Type B pancreatic cell (in vitro differentiated cells): ENCODE data around the gene FXYD3. TPM values are rescaled to one million over a fixed set of nuclear protein-coding genes. Genes with fewer than 3 reads are reported as not detected.

Experiments used
- DNase-seq: peaks from one replicate; pipeline ENCODE4 v3.0.0; 2021; ENCODE audit warnings: mixed read lengths; ENCODE audit not compliant: unreplicated experiment; ENCODE audit errors: extremely low spot score
- H3K27ac Mint-ChIP-seq: 2 replicates; pipeline ENCODE4 v1.8.0; 2021; ENCODE audit warnings: mild to moderate bottlenecking, mixed read lengths
- H3K27me3 Mint-ChIP-seq: 2 replicates; pipeline ENCODE4 v1.8.0; 2021; ENCODE audit warnings: mixed read lengths
- H3K36me3 Mint-ChIP-seq: 2 replicates; pipeline ENCODE4 v1.8.0; 2021; ENCODE audit warnings: mixed read lengths
- H3K4me1 Mint-ChIP-seq: one replicate; pipeline ENCODE4 v1.8.0; 2021; ENCODE audit warnings: mixed read lengths; ENCODE audit not compliant: unreplicated experiment
- H3K4me3 Mint-ChIP-seq: 2 replicates; pipeline ENCODE4 v1.8.0; 2021; ENCODE audit warnings: mild to moderate bottlenecking, mixed read lengths
- H3K9me3 Mint-ChIP-seq: 2 replicates; pipeline ENCODE4 v1.8.0; 2021; ENCODE audit warnings: mixed read lengths
- total RNA-seq: library from RNA; stranded (reverse); gene quantifications from 2 replicates; pipeline ENCODE4 v1.2.1, GENCODE V29; 2021; ENCODE audit warnings: low replicate concordance
- TF ChIP-seq, protein P1 (sequence below): fragments of 200-600 bp; sonication (generic); conservative IDR thresholded peaks from 2 replicates; pipeline ENCODE4 v1.5.0; 2021; ENCODE audit warnings: antibody characterized with exemption, mild to moderate bottlenecking

FXYD3 gene
- total RNA-seq, 1 donor from 2014 or later = 77.5 TPM

GRCh38 chr19:35165200-35166058 lies 49.8 kb downstream of the FXYD3 start:
- no peak overlapping the region for H3K4me3 Mint-ChIP-seq
- H3K27me3 Mint-ChIP-seq = no peaks in the 10 kb centered on the region
- TF ChIP-seq, protein P1, sequence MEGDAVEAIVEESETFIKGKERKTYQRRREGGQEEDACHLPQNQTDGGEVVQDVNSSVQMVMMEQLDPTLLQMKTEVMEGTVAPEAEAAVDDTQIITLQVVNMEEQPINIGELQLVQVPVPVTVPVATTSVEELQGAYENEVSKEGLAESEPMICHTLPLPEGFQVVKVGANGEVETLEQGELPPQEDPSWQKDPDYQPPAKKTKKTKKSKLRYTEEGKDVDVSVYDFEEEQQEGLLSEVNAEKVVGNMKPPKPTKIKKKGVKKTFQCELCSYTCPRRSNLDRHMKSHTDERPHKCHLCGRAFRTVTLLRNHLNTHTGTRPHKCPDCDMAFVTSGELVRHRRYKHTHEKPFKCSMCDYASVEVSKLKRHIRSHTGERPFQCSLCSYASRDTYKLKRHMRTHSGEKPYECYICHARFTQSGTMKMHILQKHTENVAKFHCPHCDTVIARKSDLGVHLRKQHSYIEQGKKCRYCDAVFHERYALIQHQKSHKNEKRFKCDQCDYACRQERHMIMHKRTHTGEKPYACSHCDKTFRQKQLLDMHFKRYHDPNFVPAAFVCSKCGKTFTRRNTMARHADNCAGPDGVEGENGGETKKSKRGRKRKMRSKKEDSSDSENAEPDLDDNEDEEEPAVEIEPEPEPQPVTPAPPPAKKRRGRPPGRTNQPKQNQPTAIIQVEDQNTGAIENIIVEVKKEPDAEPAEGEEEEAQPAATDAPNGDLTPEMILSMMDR = no peak
- peaks cover 16% of the 10 kb centered on the region for H3K9me3 Mint-ChIP-seq
- H3K27ac Mint-ChIP-seq = no peak overlapping the region
- peaks cover 12% of the 10 kb centered on the region for H3K36me3 Mint-ChIP-seq
- peaks cover 6% of the 10 kb centered on the region for H3K4me1 Mint-ChIP-seq
- DNase-seq = no peak

GRCh38 chr19:35166100-35167063 lies 50.8 kb downstream of the FXYD3 start:
- Mint-ChIP-seq H3K4me3 (no peak overlapping the region), H3K27ac (no peak overlapping the region), H3K27me3 (no peaks in the 10 kb centered on the region), H3K36me3 (peaks cover 12% of the 10 kb centered on the region), H3K4me1 (peaks cover 6% of the 10 kb centered on the region), H3K9me3 (peaks cover 14% of the 10 kb centered on the region)
- DNase-seq = no peak
- TF ChIP-seq, protein P1 = no peak

GRCh38 chr19:35167251-35168119 lies 51.9 kb downstream of the FXYD3 start:
- peaks cover 12% of the 10 kb centered on the region for H3K36me3 Mint-ChIP-seq

GRCh38 chr19:35168196-35168595 lies 52.6 kb downstream of the FXYD3 start:
- Mint-ChIP-seq H3K4me1 (peaks cover 6% of the 10 kb centered on the region), H3K27me3 (no peaks in the 10 kb centered on the region), H3K27ac (peak overlapping the region; percentile 73), H3K9me3 (peaks cover 12% of the 10 kb centered on the region), H3K36me3 (peaks cover 12% of the 10 kb centered on the region), H3K4me3 (no peak overlapping the region)
- DNase-seq = no peak
- TF ChIP-seq, protein P1 = no peak

More at GRCh38 chr19:35167251-35168119, 51.9 kb downstream of the FXYD3 start:
- H3K4me3 Mint-ChIP-seq = no peak overlapping the region
- peaks cover 12% of the 10 kb centered on the region for H3K9me3 Mint-ChIP-seq
- no peaks in the 10 kb centered on the region for H3K27me3 Mint-ChIP-seq
- DNase-seq = no peak
- peaks cover 6% of the 10 kb centered on the region for H3K4me1 Mint-ChIP-seq
- H3K27ac Mint-ChIP-seq = no peak overlapping the region
- TF ChIP-seq, protein P1 = no peak
